Right lobe of liver (tissue), 4 donors: ENCODE measurements around the gene IRF4.

Experiments
- POLR2A ChIP-seq: fragments of 450-650 bp; IDR thresholded peaks from one replicate; pipeline ENCODE4 v1.6.1; 2017; ENCODE audit warnings: antibody characterized with exemption, mild to moderate bottlenecking
- TF ChIP-seq, protein P1 (sequence below), 4 donors: fragments of 200-600 bp in 3 of 4; fragments of 450-650 bp in 1 of 4; IDR thresholded peaks; one replicate each; pipeline versions ENCODE4 v1.5.1 to v1.8.0; 2016 to 2022; ENCODE audit warnings: antibody characterized with exemption in 4 of 4, mild to moderate bottlenecking in 2 of 4
- donor health status: DM: no; HTN: no; CAD: no.
- donor health status: DM: no; HTN: no; CAD: no.
- donor health status: DM: no; HTN: yes; CAD: no.

DNA sequence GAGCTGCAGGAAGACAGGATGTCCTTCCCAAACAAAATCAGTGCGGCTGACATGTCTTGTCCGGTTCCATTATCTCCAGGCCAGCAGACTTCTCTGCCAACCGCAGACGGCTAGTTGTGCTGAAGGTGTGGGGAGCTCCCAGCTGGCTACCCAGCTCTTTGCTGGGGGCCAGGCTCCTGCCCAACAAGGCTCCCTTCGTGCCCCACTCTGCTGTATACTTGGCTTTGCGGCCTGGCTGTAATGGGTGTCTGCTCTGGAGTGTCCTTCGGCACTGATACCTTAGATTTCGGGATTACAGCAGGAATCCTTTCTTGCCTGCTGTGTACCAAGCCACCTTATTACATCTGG is 48.7 kb upstream of the IRF4 start:
- TF ChIP-seq, protein P1, sequence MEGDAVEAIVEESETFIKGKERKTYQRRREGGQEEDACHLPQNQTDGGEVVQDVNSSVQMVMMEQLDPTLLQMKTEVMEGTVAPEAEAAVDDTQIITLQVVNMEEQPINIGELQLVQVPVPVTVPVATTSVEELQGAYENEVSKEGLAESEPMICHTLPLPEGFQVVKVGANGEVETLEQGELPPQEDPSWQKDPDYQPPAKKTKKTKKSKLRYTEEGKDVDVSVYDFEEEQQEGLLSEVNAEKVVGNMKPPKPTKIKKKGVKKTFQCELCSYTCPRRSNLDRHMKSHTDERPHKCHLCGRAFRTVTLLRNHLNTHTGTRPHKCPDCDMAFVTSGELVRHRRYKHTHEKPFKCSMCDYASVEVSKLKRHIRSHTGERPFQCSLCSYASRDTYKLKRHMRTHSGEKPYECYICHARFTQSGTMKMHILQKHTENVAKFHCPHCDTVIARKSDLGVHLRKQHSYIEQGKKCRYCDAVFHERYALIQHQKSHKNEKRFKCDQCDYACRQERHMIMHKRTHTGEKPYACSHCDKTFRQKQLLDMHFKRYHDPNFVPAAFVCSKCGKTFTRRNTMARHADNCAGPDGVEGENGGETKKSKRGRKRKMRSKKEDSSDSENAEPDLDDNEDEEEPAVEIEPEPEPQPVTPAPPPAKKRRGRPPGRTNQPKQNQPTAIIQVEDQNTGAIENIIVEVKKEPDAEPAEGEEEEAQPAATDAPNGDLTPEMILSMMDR (IDR thresholded peaks at IDR 0.05), result no peak
- no peak for TF ChIP-seq POLR2A
